Fibroblast of lung (primary cell): ENCODE data around the gene SPI1. TPM values are rescaled to one million over a fixed set of nuclear protein-coding genes. Genes with fewer than 3 reads are reported as not detected.

Source experiments
- DNase-seq, 2 donors: peaks; one replicate each; pipeline versions ENCODE4 v3.0.0 to v3.0.0-alpha.2; 2010; ENCODE audit warnings: low read depth in 2 of 2
- H2AFZ ChIP-seq: 2 replicates; pipeline ENCODE4 v1.5.1; 2012; ENCODE audit warnings: low read length, control low read depth, inconsistent platforms
- H3K27ac ChIP-seq: 2 replicates; pipeline ENCODE4 v1.5.1; 2011; ENCODE audit warnings: low read length, control low read depth; ENCODE audit not compliant: insufficient read depth
- H3K27me3 ChIP-seq: 2 replicates; pipeline ENCODE4 v1.5.1; 2011; ENCODE audit warnings: mild to moderate bottlenecking, low read length; ENCODE audit not compliant: control insufficient read depth, insufficient read depth
- H3K36me3 ChIP-seq: 2 replicates; pipeline ENCODE4 v1.5.1; 2011; ENCODE audit warnings: low read length; ENCODE audit not compliant: control insufficient read depth, insufficient read depth
- H3K4me1 ChIP-seq: 2 replicates; pipeline ENCODE4 v1.5.1; 2011; ENCODE audit warnings: low read length; ENCODE audit not compliant: control insufficient read depth, insufficient read depth; ENCODE audit errors: extremely low read depth
- H3K4me2 ChIP-seq: 2 replicates; pipeline ENCODE4 v1.5.1; 2011; ENCODE audit warnings: low read length, control low read depth; ENCODE audit not compliant: insufficient read depth; ENCODE audit errors: extremely low read depth
- H3K4me3 ChIP-seq, 4 experiments: fragments of 200-600 bp in 1 of 4; sonication (generic) in 1 of 4; replicated peaks in 1 of 4; 2 replicates each; pipeline ENCODE4 v1.5.1; 2011 to 2016; ENCODE audit warnings: low read length in 4 of 4, low read depth in 3 of 4, mild to moderate bottlenecking in 3 of 4, control low read depth in 2 of 4, inconsistent platforms in 1 of 4, mixed read lengths in 1 of 4; ENCODE audit not compliant: insufficient read depth in 1 of 4; ENCODE audit errors: control extremely low read depth in 1 of 4
- H3K79me2 ChIP-seq: 2 replicates; pipeline ENCODE4 v1.5.1; 2012; ENCODE audit warnings: mild to moderate bottlenecking, low read length, inconsistent platforms; ENCODE audit not compliant: control insufficient read depth, insufficient read depth
- H3K9ac ChIP-seq: 2 replicates; pipeline ENCODE4 v1.5.1; 2011; ENCODE audit warnings: mild to moderate bottlenecking, low read length, control low read depth; ENCODE audit not compliant: insufficient read depth
- H3K9me3 ChIP-seq: 2 replicates; pipeline ENCODE4 v1.5.1; 2012; ENCODE audit warnings: low read depth, low read length; ENCODE audit not compliant: control insufficient read depth, insufficient read depth
- H4K20me1 ChIP-seq: 2 replicates; pipeline ENCODE4 v1.5.1; 2011; ENCODE audit warnings: low read length; ENCODE audit not compliant: control insufficient read depth, insufficient read depth; ENCODE audit errors: extremely low read depth
- CTCF ChIP-seq, 2 donors: IDR thresholded peaks in 1 of 2; conservative IDR thresholded peaks in 1 of 2; 1 replicate in 1 of 2; 2 replicates in 1 of 2; pipeline ENCODE4 v1.5.1; 2011 to 2012; ENCODE audit warnings: low read length in 2 of 2, control low read depth in 1 of 2, inconsistent platforms in 1 of 2, low read depth in 1 of 2, mild to moderate bottlenecking in 1 of 2
- EZH2 ChIP-seq: IDR thresholded peaks from 2 replicates; pipeline ENCODE4 v1.5.1; 2012; ENCODE audit warnings: low read length, control low read depth, mild to moderate bottlenecking; ENCODE audit errors: missing control alignments
- polyA minus RNA-seq: library from RNA; depleted of rRNA, polyadenylated mRNA; stranded (reverse); fragments of >200 nt; gene quantifications from 2 replicates; pipeline ENCODE4 v1.2.3, GENCODE V29; 2011; ENCODE audit warnings: low replicate concordance
- polyA plus RNA-seq, 2 donors: library from polyadenylated mRNA; depleted of rRNA in 1 of 2; stranded (reverse) in 1 of 2; unstranded in 1 of 2; fragments of >200 nt; gene quantifications; 2 replicates each; pipeline ENCODE4 v1.2.1, GENCODE V29; 2011 to 2012; ENCODE audit warnings: missing spikeins in 1 of 2
- total RNA-seq: library from RNA; depleted of rRNA; stranded (reverse); fragments of >200 nt; gene quantifications from 2 replicates; pipeline ENCODE4 v1.2.1, GENCODE V29; 2014

The SPI1 gene
- total RNA-seq (not detected in 2 replicates), polyA plus RNA-seq (not detected in 2 replicates), polyA minus RNA-seq (not detected in 2 replicates)
- polyA plus RNA-seq (2012) = not detected in 2 replicates

GRCh38 chr11:47378010-47378835 is at the start of gene SPI1:
TSS of gene SPI1 (minus strand) at chr11:47378547. CDS start at chr11:47378353, 194 bp downstream.
- TF ChIP-seq EZH2 (no peak), CTCF (conservative IDR thresholded peaks at IDR 0.05 in 1 of 2, IDR thresholded peaks at IDR 0.05 in 1 of 2; ENCODE audit: low read depth in 1 of 2, low read length in 2 of 2) (no peak)
- Histone ChIP-seq H3K4me1 (no peaks in the 10 kb centered on the region), H3K27ac (no peak within 1 kb of the TSS), H3K4me3 (no peak within 1 kb of the TSS), H3K27me3 (no peaks in the 10 kb centered on the region), H3K4me2 (no peak within 1 kb of the TSS), H3K9me3 (no peaks in the 10 kb centered on the region), H2AFZ (no peak within 1 kb of the TSS), H3K79me2 (no peaks in the 10 kb centered on the region), H4K20me1 (no peaks in the 10 kb centered on the region), H3K36me3 (no peaks in the 10 kb centered on the region), H3K9ac (no peak within 1 kb of the TSS)
- no peak for DNase-seq

- no peak for TF ChIP-seq CTCF (conservative IDR thresholded peaks at IDR 0.05 in 1 of 2, IDR thresholded peaks at IDR 0.05 in 1 of 2; ENCODE audit: low read depth in 1 of 2, low read length in 2 of 2)
- TF ChIP-seq EZH2 = no peak
- peak; percentile 91 to 96 for DNase-seq
- Histone ChIP-seq H3K4me1 (peaks cover 4% of the 10 kb centered on the region), H3K4me3 (peak within 1 kb of the TSS; percentile 64 to 98 (median 85)), H3K9ac (peak within 1 kb of the TSS; percentile 96), H3K27me3 (no peaks in the 10 kb centered on the region), H3K9me3 (no peaks in the 10 kb centered on the region), H3K4me2 (peak within 1 kb of the TSS; percentile 98), H3K27ac (peak within 1 kb of the TSS; percentile 97), H3K79me2 (peaks cover 24% of the 10 kb centered on the region), H2AFZ (peak within 1 kb of the TSS; percentile 95), H3K36me3 (peaks cover 20% of the 10 kb centered on the region), H4K20me1 (no peaks in the 10 kb centered on the region)
Measured at GRCh38 chr11:47426062-47426956, 48.0 kb upstream of the SPI1 start, which contains the start of gene PSMC3. TSS of gene PSMC3 (minus strand) at chr11:47426439. CDS start at chr11:47426279, 160 bp downstream.

- Histone ChIP-seq H3K4me3 (peak overlapping the region; percentile 64 to 98 (median 84)), H3K9ac (peak overlapping the region; percentile 96), H2AFZ (no peak overlapping the region), H3K27ac (peak overlapping the region; percentile 97), H3K9me3 (no peaks in the 10 kb centered on the region), H3K4me2 (peak overlapping the region; percentile 71), H3K79me2 (peaks cover 24% of the 10 kb centered on the region), H4K20me1 (no peaks in the 10 kb centered on the region), H3K36me3 (peaks cover 24% of the 10 kb centered on the region), H3K27me3 (no peaks in the 10 kb centered on the region), H3K4me1 (peaks cover 4% of the 10 kb centered on the region)
- TF ChIP-seq EZH2 (no peak), CTCF (conservative IDR thresholded peaks at IDR 0.05 in 1 of 2, IDR thresholded peaks at IDR 0.05 in 1 of 2; ENCODE audit: low read depth in 1 of 2, low read length in 2 of 2) (no peak)
- DNase-seq = no peak
Measured at GRCh38 chr11:47425611-47426010, 47.3 kb upstream of the SPI1 start.
